ENCODE results near the gene CKAP2L. TPM values are rescaled to one million over a fixed set of nuclear protein-coding genes. Genes with fewer than 3 reads are reported as not detected.

CKAP2L gene
- total and polyA plus RNA-seq, 2 experiments from 2014 or later, result 16.2 to 30.2 TPM

DNA sequence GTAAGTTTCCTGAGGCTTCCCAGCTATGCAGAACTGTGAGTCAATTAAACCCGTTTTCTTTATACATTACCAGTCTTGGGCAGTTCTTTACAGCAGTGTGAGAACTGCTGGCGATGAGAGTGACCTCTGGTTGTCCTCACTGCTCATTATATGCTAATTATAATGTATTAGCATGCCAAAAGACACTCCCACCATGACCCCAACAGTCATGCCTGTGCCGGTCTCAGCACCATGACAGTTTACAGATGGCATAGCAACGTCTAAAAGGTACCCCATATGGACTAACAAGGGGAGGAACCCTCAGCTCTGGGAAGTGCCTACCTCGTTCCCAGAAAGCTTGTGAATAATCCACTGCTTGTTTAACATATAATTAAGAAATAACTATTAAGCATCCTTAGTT, 28.0 kb upstream of the CKAP2L start:
- H2AFZ ChIP-seq, result no peak overlapping the region
- Mint-ChIP-seq H3K27me3 (ENCODE audit: insufficient read depth, low read depth, poor library complexity) (peaks cover 4% of the 10 kb centered on the region), H3K9me3 (peaks cover 4% of the 10 kb centered on the region), H3K4me3 (no peak overlapping the region), H3K4me1 (peaks cover 17% of the 10 kb centered on the region), H3K27ac (no peak overlapping the region), H3K36me3 (ENCODE audit: low read depth) (peaks cover 11% of the 10 kb centered on the region; the same call in 2 of the 3 replicates)
- no peaks in the 10 kb centered on the region for H3F3A ChIP-seq (replicated peaks; ENCODE audit: low read depth)
- 0 out of 2 replicates have a peak, but pooled peaks cover 4% of the 10 kb centered on the region for H3K9me2 ChIP-seq (ENCODE audit: insufficient read depth)
- no peaks in the 10 kb centered on the region for H3K79me2 ChIP-seq (replicated peaks; ENCODE audit: insufficient read depth)
- peaks cover 12% of the 10 kb centered on the region; the same call in 1 of the 2 replicates for H3K4me1 ChIP-seq (ENCODE audit: insufficient read depth)
- no peak overlapping the region for H3K4me2 ChIP-seq
- no peak for ATAC-seq
- no peaks in the 10 kb centered on the region for H3K27me3 ChIP-seq (ENCODE audit: insufficient read depth)
- DNase-seq (ENCODE audit: low spot score), result no peak
- H3K36me3 ChIP-seq (ENCODE audit: insufficient read depth), result no peaks in the 10 kb centered on the region
- H3K27ac ChIP-seq (ENCODE audit: low read depth), result no peak overlapping the region
- TF ChIP-seq, protein P1, sequence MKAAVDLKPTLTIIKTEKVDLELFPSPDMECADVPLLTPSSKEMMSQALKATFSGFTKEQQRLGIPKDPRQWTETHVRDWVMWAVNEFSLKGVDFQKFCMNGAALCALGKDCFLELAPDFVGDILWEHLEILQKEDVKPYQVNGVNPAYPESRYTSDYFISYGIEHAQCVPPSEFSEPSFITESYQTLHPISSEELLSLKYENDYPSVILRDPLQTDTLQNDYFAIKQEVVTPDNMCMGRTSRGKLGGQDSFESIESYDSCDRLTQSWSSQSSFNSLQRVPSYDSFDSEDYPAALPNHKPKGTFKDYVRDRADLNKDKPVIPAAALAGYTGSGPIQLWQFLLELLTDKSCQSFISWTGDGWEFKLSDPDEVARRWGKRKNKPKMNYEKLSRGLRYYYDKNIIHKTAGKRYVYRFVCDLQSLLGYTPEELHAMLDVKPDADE (IDR thresholded peaks at IDR 0.05), result no peak
- no peak for TF ChIP-seq CREB1 (CRISPR knock-in tag; IDR thresholded peaks at IDR 0.05; ENCODE audit: low read depth)
- no peak for TF ChIP-seq STAT1 (IDR thresholded peaks at IDR 0.05; ENCODE audit: unreplicated experiment)
- TF ChIP-seq POLR2AphosphoS5 (IDR thresholded peaks at IDR 0.05; ENCODE audit: low read depth), result no peak
- TF ChIP-seq, protein P2, sequence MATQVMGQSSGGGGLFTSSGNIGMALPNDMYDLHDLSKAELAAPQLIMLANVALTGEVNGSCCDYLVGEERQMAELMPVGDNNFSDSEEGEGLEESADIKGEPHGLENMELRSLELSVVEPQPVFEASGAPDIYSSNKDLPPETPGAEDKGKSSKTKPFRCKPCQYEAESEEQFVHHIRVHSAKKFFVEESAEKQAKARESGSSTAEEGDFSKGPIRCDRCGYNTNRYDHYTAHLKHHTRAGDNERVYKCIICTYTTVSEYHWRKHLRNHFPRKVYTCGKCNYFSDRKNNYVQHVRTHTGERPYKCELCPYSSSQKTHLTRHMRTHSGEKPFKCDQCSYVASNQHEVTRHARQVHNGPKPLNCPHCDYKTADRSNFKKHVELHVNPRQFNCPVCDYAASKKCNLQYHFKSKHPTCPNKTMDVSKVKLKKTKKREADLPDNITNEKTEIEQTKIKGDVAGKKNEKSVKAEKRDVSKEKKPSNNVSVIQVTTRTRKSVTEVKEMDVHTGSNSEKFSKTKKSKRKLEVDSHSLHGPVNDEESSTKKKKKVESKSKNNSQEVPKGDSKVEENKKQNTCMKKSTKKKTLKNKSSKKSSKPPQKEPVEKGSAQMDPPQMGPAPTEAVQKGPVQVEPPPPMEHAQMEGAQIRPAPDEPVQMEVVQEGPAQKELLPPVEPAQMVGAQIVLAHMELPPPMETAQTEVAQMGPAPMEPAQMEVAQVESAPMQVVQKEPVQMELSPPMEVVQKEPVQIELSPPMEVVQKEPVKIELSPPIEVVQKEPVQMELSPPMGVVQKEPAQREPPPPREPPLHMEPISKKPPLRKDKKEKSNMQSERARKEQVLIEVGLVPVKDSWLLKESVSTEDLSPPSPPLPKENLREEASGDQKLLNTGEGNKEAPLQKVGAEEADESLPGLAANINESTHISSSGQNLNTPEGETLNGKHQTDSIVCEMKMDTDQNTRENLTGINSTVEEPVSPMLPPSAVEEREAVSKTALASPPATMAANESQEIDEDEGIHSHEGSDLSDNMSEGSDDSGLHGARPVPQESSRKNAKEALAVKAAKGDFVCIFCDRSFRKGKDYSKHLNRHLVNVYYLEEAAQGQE (IDR thresholded peaks at IDR 0.05; ENCODE audit: unreplicated experiment), result no peak
- TF ChIP-seq, protein P3, sequence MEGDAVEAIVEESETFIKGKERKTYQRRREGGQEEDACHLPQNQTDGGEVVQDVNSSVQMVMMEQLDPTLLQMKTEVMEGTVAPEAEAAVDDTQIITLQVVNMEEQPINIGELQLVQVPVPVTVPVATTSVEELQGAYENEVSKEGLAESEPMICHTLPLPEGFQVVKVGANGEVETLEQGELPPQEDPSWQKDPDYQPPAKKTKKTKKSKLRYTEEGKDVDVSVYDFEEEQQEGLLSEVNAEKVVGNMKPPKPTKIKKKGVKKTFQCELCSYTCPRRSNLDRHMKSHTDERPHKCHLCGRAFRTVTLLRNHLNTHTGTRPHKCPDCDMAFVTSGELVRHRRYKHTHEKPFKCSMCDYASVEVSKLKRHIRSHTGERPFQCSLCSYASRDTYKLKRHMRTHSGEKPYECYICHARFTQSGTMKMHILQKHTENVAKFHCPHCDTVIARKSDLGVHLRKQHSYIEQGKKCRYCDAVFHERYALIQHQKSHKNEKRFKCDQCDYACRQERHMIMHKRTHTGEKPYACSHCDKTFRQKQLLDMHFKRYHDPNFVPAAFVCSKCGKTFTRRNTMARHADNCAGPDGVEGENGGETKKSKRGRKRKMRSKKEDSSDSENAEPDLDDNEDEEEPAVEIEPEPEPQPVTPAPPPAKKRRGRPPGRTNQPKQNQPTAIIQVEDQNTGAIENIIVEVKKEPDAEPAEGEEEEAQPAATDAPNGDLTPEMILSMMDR (conservative IDR thresholded peaks at IDR 0.05; ENCODE audit: low read depth in 2 of 2), result no peak
- no peak for TF ChIP-seq ZNF331 (CRISPR knock-in tag; IDR thresholded peaks at IDR 0.05; ENCODE audit: low read depth)
- TF ChIP-seq JUNB (IDR thresholded peaks at IDR 0.05; ENCODE audit: unreplicated experiment), result no peak
- TF ChIP-seq, protein P4, sequence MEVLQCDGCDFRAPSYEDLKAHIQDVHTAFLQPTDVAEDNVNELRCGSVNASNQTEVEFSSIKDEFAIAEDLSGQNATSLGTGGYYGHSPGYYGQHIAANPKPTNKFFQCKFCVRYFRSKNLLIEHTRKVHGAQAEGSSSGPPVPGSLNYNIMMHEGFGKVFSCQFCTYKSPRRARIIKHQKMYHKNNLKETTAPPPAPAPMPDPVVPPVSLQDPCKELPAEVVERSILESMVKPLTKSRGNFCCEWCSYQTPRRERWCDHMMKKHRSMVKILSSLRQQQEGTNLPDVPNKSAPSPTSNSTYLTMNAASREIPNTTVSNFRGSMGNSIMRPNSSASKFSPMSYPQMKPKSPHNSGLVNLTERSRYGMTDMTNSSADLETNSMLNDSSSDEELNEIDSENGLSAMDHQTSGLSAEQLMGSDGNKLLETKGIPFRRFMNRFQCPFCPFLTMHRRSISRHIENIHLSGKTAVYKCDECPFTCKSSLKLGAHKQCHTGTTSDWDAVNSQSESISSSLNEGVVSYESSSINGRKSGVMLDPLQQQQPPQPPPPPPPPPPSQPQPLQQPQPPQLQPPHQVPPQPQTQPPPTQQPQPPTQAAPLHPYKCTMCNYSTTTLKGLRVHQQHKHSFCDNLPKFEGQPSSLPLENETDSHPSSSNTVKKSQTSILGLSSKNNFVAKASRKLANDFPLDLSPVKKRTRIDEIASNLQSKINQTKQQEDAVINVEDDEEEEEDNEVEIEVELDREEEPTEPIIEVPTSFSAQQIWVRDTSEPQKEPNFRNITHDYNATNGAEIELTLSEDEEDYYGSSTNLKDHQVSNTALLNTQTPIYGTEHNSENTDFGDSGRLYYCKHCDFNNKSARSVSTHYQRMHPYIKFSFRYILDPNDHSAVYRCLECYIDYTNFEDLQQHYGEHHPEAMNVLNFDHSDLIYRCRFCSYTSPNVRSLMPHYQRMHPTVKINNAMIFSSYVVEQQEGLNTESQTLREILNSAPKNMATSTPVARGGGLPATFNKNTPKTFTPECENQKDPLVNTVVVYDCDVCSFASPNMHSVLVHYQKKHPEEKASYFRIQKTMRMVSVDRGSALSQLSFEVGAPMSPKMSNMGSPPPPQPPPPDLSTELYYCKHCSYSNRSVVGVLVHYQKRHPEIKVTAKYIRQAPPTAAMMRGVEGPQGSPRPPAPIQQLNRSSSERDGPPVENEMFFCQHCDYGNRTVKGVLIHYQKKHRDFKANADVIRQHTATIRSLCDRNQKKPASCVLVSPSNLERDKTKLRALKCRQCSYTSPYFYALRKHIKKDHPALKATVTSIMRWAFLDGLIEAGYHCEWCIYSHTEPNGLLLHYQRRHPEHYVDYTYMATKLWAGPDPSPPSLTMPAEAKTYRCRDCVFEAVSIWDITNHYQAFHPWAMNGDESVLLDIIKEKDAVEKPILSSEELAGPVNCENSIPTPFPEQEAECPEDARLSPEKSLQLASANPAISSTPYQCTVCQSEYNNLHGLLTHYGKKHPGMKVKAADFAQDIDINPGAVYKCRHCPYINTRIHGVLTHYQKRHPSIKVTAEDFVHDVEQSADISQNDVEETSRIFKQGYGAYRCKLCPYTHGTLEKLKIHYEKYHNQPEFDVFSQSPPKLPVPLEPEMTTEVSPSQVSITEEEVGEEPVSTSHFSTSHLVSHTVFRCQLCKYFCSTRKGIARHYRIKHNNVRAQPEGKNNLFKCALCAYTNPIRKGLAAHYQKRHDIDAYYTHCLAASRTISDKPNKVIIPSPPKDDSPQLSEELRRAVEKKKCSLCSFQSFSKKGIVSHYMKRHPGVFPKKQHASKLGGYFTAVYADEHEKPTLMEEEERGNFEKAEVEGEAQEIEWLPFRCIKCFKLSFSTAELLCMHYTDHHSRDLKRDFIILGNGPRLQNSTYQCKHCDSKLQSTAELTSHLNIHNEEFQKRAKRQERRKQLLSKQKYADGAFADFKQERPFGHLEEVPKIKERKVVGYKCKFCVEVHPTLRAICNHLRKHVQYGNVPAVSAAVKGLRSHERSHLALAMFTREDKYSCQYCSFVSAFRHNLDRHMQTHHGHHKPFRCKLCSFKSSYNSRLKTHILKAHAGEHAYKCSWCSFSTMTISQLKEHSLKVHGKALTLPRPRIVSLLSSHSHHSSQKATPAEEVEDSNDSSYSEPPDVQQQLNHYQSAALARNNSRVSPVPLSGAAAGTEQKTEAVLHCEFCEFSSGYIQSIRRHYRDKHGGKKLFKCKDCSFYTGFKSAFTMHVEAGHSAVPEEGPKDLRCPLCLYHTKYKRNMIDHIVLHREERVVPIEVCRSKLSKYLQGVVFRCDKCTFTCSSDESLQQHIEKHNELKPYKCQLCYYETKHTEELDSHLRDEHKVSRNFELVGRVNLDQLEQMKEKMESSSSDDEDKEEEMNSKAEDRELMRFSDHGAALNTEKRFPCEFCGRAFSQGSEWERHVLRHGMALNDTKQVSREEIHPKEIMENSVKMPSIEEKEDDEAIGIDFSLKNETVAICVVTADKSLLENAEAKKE (CRISPR knock-in tag; IDR thresholded peaks at IDR 0.05), result no peak
- no peak for TF ChIP-seq ZNF114 (CRISPR knock-in tag; IDR thresholded peaks at IDR 0.05)
- TF ChIP-seq NANOG (IDR thresholded peaks at IDR 0.05; ENCODE audit: borderline replicate concordance), result no peak
- no peak for TF ChIP-seq EZH2 (IDR thresholded peaks at IDR 0.05; ENCODE audit: low read depth, unreplicated experiment)
- TF ChIP-seq EZH2phosphoT487 (IDR thresholded peaks at IDR 0.05; ENCODE audit: unreplicated experiment), result no peak
- H3K4me3 ChIP-seq, result no peak overlapping the region
- H4K20me1 ChIP-seq (replicated peaks; ENCODE audit: insufficient read depth), result no peaks in the 10 kb centered on the region

Data from GM23338 (cell line).